ENCODE data around the gene EXOC4. TPM values are rescaled to one million over a fixed set of nuclear protein-coding genes. Genes with fewer than 3 reads are reported as not detected.

The EXOC4 gene
- total and polyA plus RNA-seq, 2 donors from 2014 or later = 22.8 to 78.7 TPM

DNA sequence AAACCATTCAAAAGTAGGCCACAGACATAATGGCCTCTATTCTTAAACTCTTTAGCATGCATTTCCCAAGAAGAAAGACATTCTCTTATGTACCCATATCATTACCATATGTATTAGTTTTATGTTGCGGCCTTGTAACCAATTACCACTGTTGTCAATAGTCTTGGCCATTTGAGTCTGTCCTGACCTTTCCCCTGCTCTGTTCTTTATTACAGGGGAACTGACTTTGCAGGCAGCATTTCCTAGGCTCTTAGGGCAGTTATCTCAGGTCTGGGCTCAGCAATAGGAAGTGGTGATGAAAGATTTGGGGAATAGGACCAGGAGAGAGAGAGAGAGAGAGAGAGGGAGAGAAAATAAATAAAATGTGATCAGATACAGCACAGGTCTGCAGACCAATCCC is 679.7 kb downstream of the EXOC4 start:
- H3K36me3 ChIP-seq (ENCODE audit: control insufficient read depth in 2 of 3, insufficient read depth in 3 of 3, low read length in 3 of 3) = no peaks in the 10 kb centered on the region
- FAIRE-seq (no peak), DNase-seq (no peak)
- H3K9me3 ChIP-seq (ENCODE audit: control insufficient read depth in 2 of 3, insufficient read depth in 1 of 3, low read length in 3 of 3) = no peaks in the 10 kb centered on the region
- H3K4me1 ChIP-seq (ENCODE audit: control insufficient read depth in 2 of 3, insufficient read depth in 2 of 3, low read depth in 1 of 3, low read length in 3 of 3) = no peaks in the 10 kb centered on the region
- H3K27me3 ChIP-seq (ENCODE audit: control insufficient read depth, insufficient read depth, low read length) = no peaks in the 10 kb centered on the region
- intact Hi-C loops (cut with DNase I) = no loop called here
- no peak overlapping the region for H3K27ac ChIP-seq (ENCODE audit: low read depth in 2 of 2, low read length in 2 of 2)
- H3K4me3 ChIP-seq (ENCODE audit: low read length in 3 of 3) = no peak overlapping the region
- TF ChIP-seq, protein P1, sequence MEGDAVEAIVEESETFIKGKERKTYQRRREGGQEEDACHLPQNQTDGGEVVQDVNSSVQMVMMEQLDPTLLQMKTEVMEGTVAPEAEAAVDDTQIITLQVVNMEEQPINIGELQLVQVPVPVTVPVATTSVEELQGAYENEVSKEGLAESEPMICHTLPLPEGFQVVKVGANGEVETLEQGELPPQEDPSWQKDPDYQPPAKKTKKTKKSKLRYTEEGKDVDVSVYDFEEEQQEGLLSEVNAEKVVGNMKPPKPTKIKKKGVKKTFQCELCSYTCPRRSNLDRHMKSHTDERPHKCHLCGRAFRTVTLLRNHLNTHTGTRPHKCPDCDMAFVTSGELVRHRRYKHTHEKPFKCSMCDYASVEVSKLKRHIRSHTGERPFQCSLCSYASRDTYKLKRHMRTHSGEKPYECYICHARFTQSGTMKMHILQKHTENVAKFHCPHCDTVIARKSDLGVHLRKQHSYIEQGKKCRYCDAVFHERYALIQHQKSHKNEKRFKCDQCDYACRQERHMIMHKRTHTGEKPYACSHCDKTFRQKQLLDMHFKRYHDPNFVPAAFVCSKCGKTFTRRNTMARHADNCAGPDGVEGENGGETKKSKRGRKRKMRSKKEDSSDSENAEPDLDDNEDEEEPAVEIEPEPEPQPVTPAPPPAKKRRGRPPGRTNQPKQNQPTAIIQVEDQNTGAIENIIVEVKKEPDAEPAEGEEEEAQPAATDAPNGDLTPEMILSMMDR (IDR thresholded peaks at IDR 0.05; ENCODE audit: borderline replicate concordance, extremely low read depth, insufficient read depth) = no peak
- H3K9ac ChIP-seq (ENCODE audit: low read length in 3 of 3) = no peak overlapping the region

DNA sequence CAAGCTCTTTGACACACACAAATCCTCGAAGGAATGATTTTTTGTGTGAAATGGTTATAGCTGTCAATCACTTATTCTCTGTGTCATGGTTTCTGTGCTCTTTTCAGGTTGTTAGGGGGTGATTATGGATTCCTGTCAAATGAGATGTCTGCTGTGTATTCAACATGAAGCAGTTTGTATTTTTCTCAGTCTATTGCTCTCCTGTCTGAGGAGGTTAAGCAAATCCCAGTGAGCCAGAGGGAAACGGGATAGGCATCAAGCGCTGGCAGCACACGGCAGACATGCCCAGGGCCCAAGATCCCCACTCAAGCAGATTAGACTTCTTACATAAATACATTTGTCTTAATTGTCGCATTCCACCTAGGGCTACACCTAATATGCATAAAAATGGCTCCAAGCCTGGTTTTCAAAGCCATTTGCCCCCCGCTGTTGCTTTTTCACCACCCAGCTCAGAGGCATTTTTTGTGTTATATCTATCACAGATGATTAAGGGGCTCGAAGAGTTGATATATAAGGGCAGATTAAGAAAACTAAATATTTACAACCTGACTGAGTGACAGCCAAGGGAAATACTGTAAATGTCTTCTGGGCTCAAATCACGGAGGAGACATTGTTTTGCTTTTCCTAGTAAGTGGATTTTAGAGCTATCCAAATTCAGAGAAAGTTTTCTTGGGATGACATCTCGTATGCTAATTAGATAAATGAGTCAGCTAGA is 681.5 kb downstream of the EXOC4 start:
- TF ChIP-seq, protein P1 (IDR thresholded peaks at IDR 0.05; ENCODE audit: borderline replicate concordance, extremely low read depth, insufficient read depth) = no peak
- FAIRE-seq = no peak

DNA sequence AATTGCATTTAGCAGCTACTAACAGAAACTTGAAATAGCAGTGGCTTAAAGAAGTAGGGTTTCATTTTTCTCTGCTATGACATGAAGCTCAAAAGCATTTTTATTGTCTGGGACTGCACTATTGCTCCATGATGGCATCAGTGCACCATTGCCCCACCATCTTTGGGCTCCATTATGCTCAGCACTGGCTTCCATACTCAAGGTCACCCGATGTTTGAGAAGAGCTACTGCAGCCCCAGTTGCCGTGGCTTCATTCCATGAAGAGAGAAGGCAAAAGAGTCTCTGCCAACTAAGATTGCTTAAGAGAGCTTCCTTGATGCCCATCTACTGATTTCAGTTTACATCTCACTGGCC is 682.1 kb downstream of the EXOC4 start:
- Histone ChIP-seq H3K27ac (ENCODE audit: low read depth in 2 of 2, low read length in 2 of 2) (no peak overlapping the region), H3K9ac (ENCODE audit: low read length in 3 of 3) (no peak overlapping the region)
- FAIRE-seq = no peak

More for the DNA sequence above, 681.5 kb downstream of the EXOC4 start:
- intact Hi-C loops (cut with DNase I) = no loop called here
- no peak overlapping the region for H3K4me3 ChIP-seq (ENCODE audit: low read length in 3 of 3)
- H3K4me1 ChIP-seq (ENCODE audit: control insufficient read depth in 2 of 3, insufficient read depth in 2 of 3, low read depth in 1 of 3, low read length in 3 of 3) = no peaks in the 10 kb centered on the region
- no peak overlapping the region for H3K27ac ChIP-seq (ENCODE audit: low read depth in 2 of 2, low read length in 2 of 2)
- H3K36me3 ChIP-seq (ENCODE audit: control insufficient read depth in 2 of 3, insufficient read depth in 3 of 3, low read length in 3 of 3) = peaks cover 0 to 4% (median 4%) of the 10 kb centered on the region in 3 donors
- H3K9ac ChIP-seq (ENCODE audit: low read length in 3 of 3) = no peak overlapping the region
- no peak for DNase-seq
- no peaks in the 10 kb centered on the region for H3K9me3 ChIP-seq (ENCODE audit: control insufficient read depth in 2 of 3, insufficient read depth in 1 of 3, low read length in 3 of 3)
- H3K27me3 ChIP-seq (ENCODE audit: control insufficient read depth, insufficient read depth, low read length) = no peaks in the 10 kb centered on the region

More for the DNA sequence above, 682.1 kb downstream of the EXOC4 start:
- DNase-seq = no peak
- no peaks in the 10 kb centered on the region for H3K9me3 ChIP-seq (ENCODE audit: control insufficient read depth in 2 of 3, insufficient read depth in 1 of 3, low read length in 3 of 3)
- H3K4me3 ChIP-seq (ENCODE audit: low read length in 3 of 3) = no peak overlapping the region
- TF ChIP-seq, protein P1 (IDR thresholded peaks at IDR 0.05; ENCODE audit: borderline replicate concordance, extremely low read depth, insufficient read depth) = no peak
- peaks cover 0 to 4% (median 4%) of the 10 kb centered on the region in 3 donors for H3K36me3 ChIP-seq (ENCODE audit: control insufficient read depth in 2 of 3, insufficient read depth in 3 of 3, low read length in 3 of 3)
- H3K4me1 ChIP-seq (ENCODE audit: control insufficient read depth in 2 of 3, insufficient read depth in 2 of 3, low read depth in 1 of 3, low read length in 3 of 3) = no peaks in the 10 kb centered on the region
- H3K27me3 ChIP-seq (ENCODE audit: control insufficient read depth, insufficient read depth, low read length) = no peaks in the 10 kb centered on the region
- intact Hi-C loops (cut with DNase I) = no loop called here

Data from kidney (tissue), 14 donors.